ENCODE measurements around the gene FHOD1. TPM values are rescaled to one million over a fixed set of nuclear protein-coding genes. Genes with fewer than 3 reads are reported as not detected.

The FHOD1 gene
- total and polyA plus RNA-seq, 2 of the 13 experiments (the other 11 are each of a cell fraction or from before 2014, with no cell fraction given), result 20.0 to 20.8 TPM

DNA sequence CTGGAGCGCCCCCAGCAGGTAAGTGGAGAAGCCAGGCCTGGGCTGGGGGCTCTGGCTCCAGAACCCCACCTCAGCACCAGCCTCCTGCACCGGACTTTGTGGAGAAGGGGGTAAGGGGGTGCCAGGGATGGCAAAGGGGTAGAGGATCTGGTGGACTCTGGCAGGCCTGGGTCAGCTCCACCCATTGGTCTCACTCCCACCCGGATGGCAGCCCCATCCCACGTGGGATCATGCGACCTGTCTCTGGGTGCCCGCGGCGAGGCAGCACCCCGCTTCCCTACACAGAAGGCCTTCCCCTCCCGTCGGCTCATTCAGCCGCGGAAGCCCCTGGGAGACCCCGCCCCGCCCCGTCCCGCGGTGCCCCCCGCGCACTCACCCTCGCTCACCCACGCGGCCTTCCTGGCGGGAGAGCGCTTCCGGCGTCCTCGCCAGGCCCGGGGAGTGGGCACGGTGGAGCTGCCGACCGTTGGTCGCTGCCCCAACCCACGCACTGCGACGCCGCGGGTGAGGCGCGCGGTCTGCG is 31.6 kb upstream of the FHOD1 start:
- ATAC-seq, result peak; percentile 62
- peaks cover 3 to 14% of the 10 kb centered on the region in 2 experiments; a peak in 3 of 5 replicates for H3K36me3 ChIP-seq (replicated peaks in 1 of 2; ENCODE audit: control insufficient read depth in 1 of 2, insufficient read depth in 2 of 2, low read length in 2 of 2)
- H2AFZ ChIP-seq (ENCODE audit: low read length), result no peak overlapping the region
- FAIRE-seq, result no peak
- POLR2A ChIA-PET, result interaction anchor here (0.9 to 2.6 kb wide), 4 partner anchors 9 to 167 kb away, joined by 3 to 16 read pairs (median 4); partner anchors contain the start of gene FHOD1
- in situ Hi-C loops (cut with HindIII; ENCODE audit: extremely low pct_ligation_motif_present, low pct_unique_long_range_greater_than_20kb) (no loop called here), intact Hi-C loops (cut with micrococcal nuclease; ENCODE audit: unreplicated experiment) (loop anchor here (5.0 kb wide), 1 partner anchor 188 kb away; no protein-coding TSS in a partner anchor)
- DNase-seq (ENCODE audit: low spot score), result no peak
- H3K79me2 ChIP-seq (ENCODE audit: insufficient read depth, low read length), result peaks cover 4% of the 10 kb centered on the region
- H3K4me3 ChIP-seq (replicated peaks in 1 of 3; ENCODE audit: insufficient read depth in 1 of 3, low read depth in 2 of 3, low read length in 3 of 3), result peak overlapping the region; percentile 57 to 89 (median 67)
- H3K9ac ChIP-seq (ENCODE audit: insufficient read depth, low read depth, low read length), result peak overlapping the region; percentile 76
- BruUV-seq (replicated peaks), result no TSS peak
- CTCF ChIA-PET (ENCODE audit: low intra/inter-chr PET ratio, low total read pairs), result interaction anchor here (1.2 to 1.8 kb wide), 5 partner anchors 129 to 261 kb away, joined by 3 to 7 read pairs (median 4); partner anchors contain the start of gene ZDHHC1
- peak overlapping the region; percentile 41 for H3K27ac ChIP-seq (ENCODE audit: extremely low read length, insufficient read depth, low read length)
- under 1% methylated on average over 26 of the region's 42 CpGs for WGBS (ENCODE audit: low lambda C conversion rate)
- no peaks in the 10 kb centered on the region for H3K9me3 ChIP-seq (ENCODE audit: low read length)
- peaks cover 28% of the 10 kb centered on the region for H3K4me1 ChIP-seq (ENCODE audit: insufficient read depth, low read length)
- H3K27me3 ChIP-seq (ENCODE audit: control insufficient read depth in 1 of 2, insufficient read depth in 2 of 2, low read length in 2 of 2), result no peaks in the 10 kb centered on the region
- H4K20me1 ChIP-seq (ENCODE audit: insufficient read depth, low read length), result no peaks in the 10 kb centered on the region
- peak overlapping the region; percentile 99 for H3K4me2 ChIP-seq (ENCODE audit: low read depth, low read length)
- TF ChIP-seq ZMAT3 (CRISPR knock-in tag; conservative IDR thresholded peaks at IDR 0.05), result 0 out of 2 replicates have a peak, but pooled peaks have one; percentile 1
- TF ChIP-seq REPIN1 (CRISPR knock-in tag; IDR thresholded peaks at IDR 0.05; ENCODE audit: borderline replicate concordance, low read depth), result no peak
- TF ChIP-seq TEAD2 (CRISPR knock-in tag; IDR thresholded peaks at IDR 0.05), result peak; percentile 87
- TF ChIP-seq ZNF556 (CRISPR knock-in tag; IDR thresholded peaks at IDR 0.05; ENCODE audit: borderline replicate concordance), result no peak
- TF ChIP-seq ZNF331 (CRISPR knock-in tag; IDR thresholded peaks at IDR 0.05), result 0 out of 2 replicates have a peak, but pooled peaks have one; percentile 25
- TF ChIP-seq CCAR2 (optimal IDR thresholded peaks at IDR 0.05; ENCODE audit: low read depth, low read length), result no peak
- no peak for TF ChIP-seq PAWR (CRISPR knock-in tag; IDR thresholded peaks at IDR 0.05; ENCODE audit: borderline replicate concordance)
- TF ChIP-seq NFE2L1 (CRISPR knock-in tag; IDR thresholded peaks at IDR 0.05; ENCODE audit: borderline replicate concordance), result no peak
- TF ChIP-seq HNRNPL (IDR thresholded peaks at IDR 0.05; ENCODE audit: low read depth, low read length), result peak; percentile 81; the same call in 1 of the 2 replicates
- TF ChIP-seq U2AF1 (optimal IDR thresholded peaks at IDR 0.05; ENCODE audit: low read depth, low read length), result no peak
- TF ChIP-seq SRSF4 (IDR thresholded peaks at IDR 0.05; ENCODE audit: low read depth, low read length, poor library complexity, severe bottlenecking), result no peak
- TF ChIP-seq ZNF557 (CRISPR knock-in tag; IDR thresholded peaks at IDR 0.05), result peak; percentile 63; the same call in 1 of the 2 replicates
- TF ChIP-seq ZKSCAN8 (CRISPR knock-in tag; IDR thresholded peaks at IDR 0.05; ENCODE audit: borderline replicate concordance), result no peak
- TF ChIP-seq, protein P1, sequence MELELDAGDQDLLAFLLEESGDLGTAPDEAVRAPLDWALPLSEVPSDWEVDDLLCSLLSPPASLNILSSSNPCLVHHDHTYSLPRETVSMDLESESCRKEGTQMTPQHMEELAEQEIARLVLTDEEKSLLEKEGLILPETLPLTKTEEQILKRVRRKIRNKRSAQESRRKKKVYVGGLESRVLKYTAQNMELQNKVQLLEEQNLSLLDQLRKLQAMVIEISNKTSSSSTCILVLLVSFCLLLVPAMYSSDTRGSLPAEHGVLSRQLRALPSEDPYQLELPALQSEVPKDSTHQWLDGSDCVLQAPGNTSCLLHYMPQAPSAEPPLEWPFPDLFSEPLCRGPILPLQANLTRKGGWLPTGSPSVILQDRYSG (CRISPR knock-in tag; IDR thresholded peaks at IDR 0.05), result peak; percentile 18; the same call in 1 of the 2 replicates
- TF ChIP-seq ZNF512 (CRISPR knock-in tag; IDR thresholded peaks at IDR 0.05), result no peak
- TF ChIP-seq ZNF619 (CRISPR knock-in tag; IDR thresholded peaks at IDR 0.05), result peak; percentile 76; the same call in 1 of the 2 replicates
- TF ChIP-seq ZNF878 (CRISPR knock-in tag; IDR thresholded peaks at IDR 0.05), result no peak
- TF ChIP-seq, protein P2, sequence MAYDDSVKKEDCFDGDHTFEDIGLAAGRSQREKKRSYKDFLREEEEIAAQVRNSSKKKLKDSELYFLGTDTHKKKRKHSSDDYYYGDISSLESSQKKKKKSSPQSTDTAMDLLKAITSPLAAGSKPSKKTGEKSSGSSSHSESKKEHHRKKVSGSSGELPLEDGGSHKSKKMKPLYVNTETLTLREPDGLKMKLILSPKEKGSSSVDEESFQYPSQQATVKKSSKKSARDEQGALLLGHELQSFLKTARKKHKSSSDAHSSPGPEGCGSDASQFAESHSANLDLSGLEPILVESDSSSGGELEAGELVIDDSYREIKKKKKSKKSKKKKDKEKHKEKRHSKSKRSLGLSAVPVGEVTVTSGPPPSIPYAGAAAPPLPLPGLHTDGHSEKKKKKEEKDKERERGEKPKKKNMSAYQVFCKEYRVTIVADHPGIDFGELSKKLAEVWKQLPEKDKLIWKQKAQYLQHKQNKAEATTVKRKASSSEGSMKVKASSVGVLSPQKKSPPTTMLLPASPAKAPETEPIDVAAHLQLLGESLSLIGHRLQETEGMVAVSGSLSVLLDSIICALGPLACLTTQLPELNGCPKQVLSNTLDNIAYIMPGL (CRISPR knock-in tag; IDR thresholded peaks at IDR 0.05; ENCODE audit: borderline replicate concordance in 1 of 2, low read depth in 1 of 2), result peak in 1 of 2 experiments; percentile 4; a peak in 3 of 4 replicates
- TF ChIP-seq HOXA5 (CRISPR knock-in tag; IDR thresholded peaks at IDR 0.05), result peak; percentile 32; the same call in 1 of the 2 replicates
- TF ChIP-seq SP4 (CRISPR knock-in tag; IDR thresholded peaks at IDR 0.05), result no peak
